Osteoblast (primary cell): ENCODE data around the gene NKX2-1. TPM values are rescaled to one million over a fixed set of nuclear protein-coding genes. Genes with fewer than 3 reads are reported as not detected.
A peak's percentile ranks its signal among the peaks of the same experiment; 100 is the strongest.

Experiments used
- DNase-seq: peaks from one replicate; pipeline ENCODE4 v3.0.0; 2011; ENCODE audit warnings: low spot score, mixed read lengths; ENCODE audit not compliant: insufficient read length; ENCODE audit errors: missing footprints
- H2AFZ ChIP-seq: 2 replicates; pipeline ENCODE4 v1.6.0; 2011; ENCODE audit warnings: mild to moderate bottlenecking, low read length
- H3K27ac ChIP-seq: 2 replicates; pipeline ENCODE4 v1.5.1; 2011; ENCODE audit warnings: mild to moderate bottlenecking, low read depth, low read length, moderate library complexity
- H3K27me3 ChIP-seq: 2 replicates; pipeline ENCODE4 v1.6.0; 2012; ENCODE audit warnings: mild to moderate bottlenecking, control low read depth, inconsistent platforms, low read length, moderate library complexity; ENCODE audit not compliant: insufficient read depth
- H3K36me3 ChIP-seq: 2 replicates; pipeline ENCODE4 v1.5.1; 2011; ENCODE audit warnings: mild to moderate bottlenecking, low read length, control low read depth, moderate library complexity; ENCODE audit not compliant: insufficient read depth
- H3K4me1 ChIP-seq: 2 replicates; pipeline ENCODE4 v1.5.1; 2011; ENCODE audit warnings: mild to moderate bottlenecking, low read length, control low read depth, moderate library complexity; ENCODE audit not compliant: insufficient read depth
- H3K4me2 ChIP-seq: 2 replicates; pipeline ENCODE4 v1.6.0; 2011; ENCODE audit warnings: mild to moderate bottlenecking, low read length; ENCODE audit not compliant: insufficient read depth
- H3K4me3 ChIP-seq: fragments of 200-600 bp; sonication (generic); 3 replicates; pipeline ENCODE4 v1.5.1; 2012; ENCODE audit warnings: mild to moderate bottlenecking, low read length, inconsistent platforms; ENCODE audit not compliant: insufficient read depth
- H3K79me2 ChIP-seq: 2 replicates; pipeline ENCODE4 v1.6.0; 2012; ENCODE audit warnings: mild to moderate bottlenecking, low read length, control low read depth, inconsistent platforms; ENCODE audit not compliant: insufficient read depth
- H3K9me3 ChIP-seq: 2 replicates; pipeline ENCODE4 v1.5.1; 2011; ENCODE audit warnings: low read depth, low read length, control low read depth
- H4K20me1 ChIP-seq: 2 replicates; pipeline ENCODE4 v1.6.0; 2012; ENCODE audit warnings: mild to moderate bottlenecking, low read length, control low read depth; ENCODE audit not compliant: insufficient read depth
- CTCF ChIP-seq: IDR thresholded peaks from 2 replicates; pipeline ENCODE4 v1.5.1; 2011; ENCODE audit warnings: mild to moderate bottlenecking, low read depth, low read length, moderate library complexity; ENCODE audit errors: extremely low read depth
- total RNA-seq: library from RNA; depleted of rRNA; stranded (reverse); fragments of >200 nt; gene quantifications from 2 replicates; pipeline ENCODE4 v1.2.3, GENCODE V29; 2012

Gene NKX2-1
- total RNA-seq, 1 donor = not detected

- no peak overlapping the region for H2AFZ ChIP-seq
- H3K79me2 ChIP-seq = no peaks in the 10 kb centered on the region
- no peak for TF ChIP-seq CTCF
- no peak overlapping the region for H3K4me3 ChIP-seq
- no peaks in the 10 kb centered on the region for H3K4me1 ChIP-seq
- peaks cover 86% of the 10 kb centered on the region for H3K27me3 ChIP-seq
- H3K27ac ChIP-seq = no peak overlapping the region
- H3K36me3 ChIP-seq = no peaks in the 10 kb centered on the region
- no peaks in the 10 kb centered on the region for H4K20me1 ChIP-seq
- DNase-seq = no peak
- no peak overlapping the region for H3K4me2 ChIP-seq
- H3K9me3 ChIP-seq = no peaks in the 10 kb centered on the region
These were observed 3.1 kb upstream of the NKX2-1 start for GRCh38 chr14:36522972-36523715.

- Histone ChIP-seq H3K9me3 (no peaks in the 10 kb centered on the region), H3K79me2 (no peaks in the 10 kb centered on the region), H3K27ac (no peak overlapping the region), H4K20me1 (no peaks in the 10 kb centered on the region), H3K36me3 (no peaks in the 10 kb centered on the region), H3K4me2 (no peak overlapping the region), H3K27me3 (peaks cover 87% of the 10 kb centered on the region), H3K4me1 (no peaks in the 10 kb centered on the region), H3K4me3 (no peak overlapping the region), H2AFZ (no peak overlapping the region)
- DNase-seq = no peak
- no peak for TF ChIP-seq CTCF
These were observed 2.4 kb upstream of the NKX2-1 start for GRCh38 chr14:36522347-36522971.

GRCh38 chr14:36521598-36522345, 1.7 kb upstream of the NKX2-1 start:
- H3K4me1 ChIP-seq = no peaks in the 10 kb centered on the region
- peak; percentile 81 for DNase-seq
- H3K27ac ChIP-seq = no peak overlapping the region
- H3K4me2 ChIP-seq = no peak overlapping the region
- H3K36me3 ChIP-seq = no peaks in the 10 kb centered on the region
- TF ChIP-seq CTCF = no peak
- no peaks in the 10 kb centered on the region for H3K79me2 ChIP-seq
- H3K4me3 ChIP-seq = no peak overlapping the region
- H4K20me1 ChIP-seq = no peaks in the 10 kb centered on the region
- H3K9me3 ChIP-seq = no peaks in the 10 kb centered on the region
- no peak overlapping the region for H2AFZ ChIP-seq
- peaks cover 90% of the 10 kb centered on the region for H3K27me3 ChIP-seq
